Cardiac septum (tissue), 1 donor: Measurements from ENCODE around the gene POLDIP2. TPM values are rescaled to one million over a fixed set of nuclear protein-coding genes. Genes with fewer than 3 reads are reported as not detected.

Source experiments
- DNase-seq: peaks from one replicate; pipeline ENCODE4 v3.0.0-alpha.2; 2020; ENCODE audit warnings: low spot score
- intact Hi-C: fragments of 100-400 bp; cut with DNase I; formaldehyde crosslinking; loops from one replicate; pipeline ENCODE4 v1.14.0; 2022
- microRNA-seq: library from miRNA; unstranded; fragments of <30 nt; microRNA quantifications from one replicate; pipeline ENCODE4 v1.2.0, GENCODE V29; 2020
- total RNA-seq: library from RNA; stranded (reverse); fragmentation: NEBNext Ultra II Directional; extraction: Animal tissue kit (Norgen Biotek cat#: 25700); gene quantifications from one replicate; pipeline ENCODE4 v1.2.1, GENCODE V29; 2021
- donor health status: DM: no; HTN: no; CAD: no.

Gene POLDIP2
- total RNA-seq, 1 donor from 2014 or later = 127 TPM

DNA sequence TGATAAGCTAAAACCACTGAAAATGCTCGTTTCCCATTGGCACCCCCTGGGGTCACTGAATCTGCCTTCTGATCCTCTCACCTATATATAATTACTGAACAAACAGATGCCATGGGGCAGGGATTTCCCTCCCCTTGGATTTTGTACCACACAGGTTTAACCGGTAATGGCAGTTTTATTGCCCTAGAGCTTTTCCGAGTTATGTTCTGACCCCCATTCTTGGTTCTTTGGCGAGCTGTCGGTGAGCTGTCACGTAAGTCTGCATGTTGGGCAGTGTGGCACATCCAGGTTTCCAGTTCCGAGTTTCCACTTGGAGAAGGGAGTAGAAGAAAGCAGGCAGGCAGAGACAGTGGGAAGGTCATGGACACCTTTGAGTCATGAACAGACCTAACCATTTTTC lies 31.2 kb downstream of the POLDIP2 start:
- intact Hi-C loops = no loop called here
- no peak for DNase-seq

GRCh38 chr17:28325211-28325610 lies 32.1 kb downstream of the POLDIP2 start:
- no peak for DNase-seq
- intact Hi-C loops = no loop called here

GRCh38 chr17:28324781-28325180 lies 32.5 kb downstream of the POLDIP2 start:
- intact Hi-C loops = no loop called here
- DNase-seq = no peak

DNA sequence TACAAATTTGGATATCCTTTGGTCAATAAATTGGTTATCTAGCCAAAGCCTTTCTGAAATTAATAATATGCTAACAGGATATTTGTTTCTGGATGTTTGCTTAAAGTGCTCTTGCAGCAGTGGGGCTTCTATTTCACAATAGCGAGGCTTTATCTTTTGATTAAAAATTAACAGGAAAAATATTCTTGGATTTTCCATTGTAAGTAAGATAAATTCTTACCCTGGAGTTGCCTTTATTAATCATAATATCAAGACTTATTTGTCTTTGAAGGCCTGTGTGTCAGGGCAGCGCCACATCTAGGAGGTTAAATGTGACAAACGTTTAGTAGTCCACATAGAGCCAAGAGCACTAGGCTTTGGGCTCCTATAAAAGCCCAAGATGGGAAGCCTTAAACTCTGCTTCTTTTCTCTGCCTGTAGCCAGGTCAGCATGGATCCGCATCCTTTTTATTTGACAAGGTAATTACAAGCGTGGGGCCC lies 33.0 kb downstream of the POLDIP2 start:
- intact Hi-C loops = no loop called here
- no peak for DNase-seq

GRCh38 chr17:28320215-28321061 lies 36.9 kb downstream of the POLDIP2 start:
- DNase-seq = no peak
- intact Hi-C loops = no loop called here

GRCh38 chr17:28319598-28319935 lies 37.8 kb downstream of the POLDIP2 start:
- DNase-seq = no peak
- intact Hi-C loops = no loop called here

GRCh38 chr17:28318759-28319597 lies 38.3 kb downstream of the POLDIP2 start, which contains the start of gene TMEM97:
Gene TMEM97, plus strand, starts transcription at chr17:28319200. Its CDS starts 40 bp downstream, at chr17:28319240.
- DNase-seq = peak; percentile 96
- intact Hi-C loops = no loop called here

DNA sequence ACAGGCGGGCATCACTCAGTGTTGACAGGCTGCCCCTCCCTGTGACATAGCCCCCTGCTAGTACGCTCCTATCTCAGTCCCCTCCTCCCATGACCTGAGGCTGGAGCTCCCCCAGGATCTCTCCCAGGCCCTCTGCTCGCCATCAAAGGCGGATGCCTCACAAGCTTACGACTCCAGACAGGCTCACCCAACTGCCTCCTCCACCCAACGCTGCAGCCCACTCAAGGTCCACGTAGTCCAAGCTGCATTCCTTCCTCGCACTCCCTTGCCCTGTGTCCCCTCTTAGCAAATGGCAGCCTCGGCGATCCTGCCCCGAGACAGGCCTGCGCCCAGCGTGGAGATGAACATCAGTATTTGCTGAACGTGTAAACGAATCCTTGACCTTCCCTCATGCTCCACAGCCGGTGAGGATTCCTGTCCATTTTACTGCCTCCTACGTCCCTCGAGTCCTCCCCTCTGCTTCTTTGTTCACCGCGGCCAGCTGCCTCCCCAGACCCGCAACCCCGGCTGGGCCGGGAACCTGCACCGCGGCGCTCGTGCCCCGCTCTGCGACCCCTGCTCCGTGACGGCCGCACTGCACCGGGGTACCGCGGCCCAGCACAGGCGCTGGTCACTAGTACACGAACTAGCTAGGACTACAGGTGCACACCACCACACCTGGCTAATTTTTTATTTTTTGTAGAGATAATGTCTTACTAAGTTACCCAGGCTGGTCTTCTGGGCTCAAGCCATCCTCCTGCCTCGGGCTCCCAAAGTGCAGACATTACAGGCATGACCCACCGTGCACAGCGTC lies 39.2 kb downstream of the POLDIP2 start:
- no peak for DNase-seq
- intact Hi-C loops = no loop called here

DNA sequence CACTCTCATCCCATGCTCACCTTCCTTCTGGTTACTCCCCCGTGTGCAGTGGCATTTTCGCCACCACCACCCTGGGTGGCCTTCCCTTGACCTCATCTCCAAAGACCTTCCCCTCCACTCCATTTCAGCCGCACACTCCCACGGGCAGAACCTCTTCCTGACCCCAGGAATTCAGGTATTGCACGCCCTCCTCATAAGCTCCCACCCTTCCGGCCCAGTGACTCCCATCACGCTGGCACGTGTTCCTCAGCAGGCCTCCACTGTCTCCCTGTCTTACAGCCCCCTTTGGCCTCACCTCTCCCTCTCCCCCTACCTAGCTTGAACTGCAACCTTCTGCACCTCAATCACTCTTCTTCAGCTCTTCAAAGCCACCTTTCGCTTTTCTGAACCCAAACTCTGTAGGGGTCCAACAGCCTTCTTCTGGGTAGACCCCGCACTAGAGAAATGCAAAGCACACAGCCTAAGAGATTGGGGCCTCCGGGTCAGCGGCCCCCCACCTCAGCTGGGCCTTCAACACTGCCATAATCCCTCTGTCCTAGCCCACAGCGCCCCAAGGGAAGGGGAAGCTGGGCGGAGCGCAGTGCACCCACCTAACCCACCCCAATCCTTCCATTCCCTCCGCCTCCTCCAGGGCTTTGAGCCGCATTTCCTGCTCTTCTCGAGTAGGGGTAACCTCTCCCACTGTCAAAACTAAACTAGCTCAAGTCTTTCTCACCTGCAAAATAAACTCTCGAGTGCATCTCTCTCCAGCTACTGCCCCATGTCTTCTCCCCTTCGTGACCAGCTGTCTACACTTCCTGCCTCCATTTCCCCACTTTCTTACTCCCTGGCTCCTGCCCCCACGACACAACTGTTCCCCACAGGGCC lies 40.0 kb downstream of the POLDIP2 start:
- DNase-seq = no peak
- intact Hi-C loops = no loop called here

GRCh38 chr17:28315846-28316705 lies 41.3 kb downstream of the POLDIP2 start:
- intact Hi-C loops = no loop called here
- no peak for DNase-seq

DNA sequence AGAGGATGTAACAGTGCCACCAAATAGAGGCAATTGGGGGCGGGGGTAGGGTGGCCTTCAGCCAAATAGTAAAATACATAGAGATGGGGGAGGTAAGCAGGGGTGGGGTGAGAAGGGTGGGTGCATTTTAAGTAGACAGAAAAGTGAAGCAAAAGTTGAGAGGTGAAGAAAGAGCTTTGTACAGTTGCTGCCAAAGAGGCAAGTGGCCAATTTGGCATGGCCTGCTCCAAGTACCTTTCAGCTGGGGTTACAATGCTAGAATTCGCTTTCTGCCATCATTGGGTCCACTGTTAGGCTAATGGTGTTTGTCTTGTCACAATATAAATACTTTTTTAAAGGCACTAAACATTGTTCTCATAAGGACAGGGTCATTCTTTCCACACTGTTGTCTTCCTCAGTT lies 43.5 kb downstream of the POLDIP2 start:
- DNase-seq = no peak
- intact Hi-C loops = no loop called here

DNA sequence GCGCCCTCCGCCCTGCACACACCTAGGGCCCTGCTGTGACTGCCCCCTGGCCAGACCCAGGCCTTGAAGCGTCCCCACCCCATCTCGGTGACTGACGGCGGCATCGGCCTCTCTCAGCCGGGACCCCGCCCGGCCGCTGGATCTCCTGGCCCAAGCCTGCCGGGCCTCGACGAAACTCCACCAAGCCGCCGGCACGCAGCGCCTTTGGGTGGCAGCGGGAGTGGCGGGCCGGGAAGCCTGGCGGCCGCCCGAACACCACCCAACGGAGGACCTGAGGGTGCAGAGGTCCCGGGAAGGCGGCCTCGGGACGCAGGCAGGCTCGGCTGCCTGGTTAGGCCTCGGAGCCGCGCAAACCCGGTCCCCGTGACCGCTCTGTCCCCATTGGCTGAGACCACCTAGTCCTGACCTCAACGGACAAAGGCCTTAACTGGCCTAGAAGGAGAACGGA lies 50.3 kb downstream of the POLDIP2 start:
- DNase-seq = no peak
- intact Hi-C loops = no loop called here

GRCh38 chr17:28298449-28298848 lies 58.9 kb downstream of the POLDIP2 start:
- DNase-seq = no peak
- intact Hi-C loops = no loop called here

Small RNA genes lying within 50 kb of the gene (microRNA-seq; reads per million reads assigned to microRNA genes)
- gene MIR4723 = not detected

Other genes starting within 250 kb of the POLDIP2 start
- gene TMEM97, start 38.3 kb downstream of the POLDIP2 start, total RNA-seq = 3.9 TPM
- 17.3 TPM for gene IFT20, start 22.1 kb downstream of the POLDIP2 start, total RNA-seq
- gene TNFAIP1, start 21.8 kb downstream of the POLDIP2 start, total RNA-seq = 58.5 TPM
- gene SEBOX, start 7.7 kb upstream of the POLDIP2 start, total RNA-seq = not detected
- gene VTN, start 12.8 kb upstream of the POLDIP2 start, total RNA-seq = 48.2 TPM
- gene SARM1, start 14.2 kb upstream of the POLDIP2 start, total RNA-seq = 10.4 TPM
- gene SLC46A1, start 48.7 kb upstream of the POLDIP2 start, total RNA-seq = 2.7 TPM
- gene SLC13A2, start 116.1 kb upstream of the POLDIP2 start, total RNA-seq = not detected
- not detected for gene FOXN1, start 148.8 kb upstream of the POLDIP2 start, total RNA-seq
- 16.0 TPM for gene UNC119, start 195.1 kb upstream of the POLDIP2 start, total RNA-seq
- 51.5 TPM for gene PIGS, start 214.0 kb upstream of the POLDIP2 start, total RNA-seq
- gene ALDOC, start 219.4 kb upstream of the POLDIP2 start, total RNA-seq = 326 TPM
- gene SPAG5, start 241.5 kb upstream of the POLDIP2 start, total RNA-seq = 0.78 TPM